ENCODE results near the gene TPSD1.

The TPSD1 gene

DNA sequence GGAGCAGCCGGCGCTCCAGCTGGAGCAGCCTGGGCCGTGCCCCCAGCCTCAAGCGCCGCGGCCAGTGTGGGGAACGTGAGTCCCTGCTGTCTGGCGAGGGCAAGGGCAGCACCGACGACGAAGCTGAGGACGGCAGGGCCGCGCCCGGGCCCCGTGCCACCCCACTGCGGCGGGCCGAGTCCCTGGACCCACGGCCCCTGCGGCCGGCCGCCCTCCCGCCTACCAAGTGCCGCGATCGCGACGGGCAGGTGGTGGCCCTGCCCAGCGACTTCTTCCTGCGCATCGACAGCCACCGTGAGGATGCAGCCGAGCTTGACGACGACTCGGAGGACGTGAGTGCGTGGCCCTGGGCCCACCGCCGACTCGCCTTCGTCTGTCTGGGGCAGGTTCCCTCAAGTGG, 46.8 kb upstream of the TPSD1 start:
- TF ChIP-seq, protein P1, sequence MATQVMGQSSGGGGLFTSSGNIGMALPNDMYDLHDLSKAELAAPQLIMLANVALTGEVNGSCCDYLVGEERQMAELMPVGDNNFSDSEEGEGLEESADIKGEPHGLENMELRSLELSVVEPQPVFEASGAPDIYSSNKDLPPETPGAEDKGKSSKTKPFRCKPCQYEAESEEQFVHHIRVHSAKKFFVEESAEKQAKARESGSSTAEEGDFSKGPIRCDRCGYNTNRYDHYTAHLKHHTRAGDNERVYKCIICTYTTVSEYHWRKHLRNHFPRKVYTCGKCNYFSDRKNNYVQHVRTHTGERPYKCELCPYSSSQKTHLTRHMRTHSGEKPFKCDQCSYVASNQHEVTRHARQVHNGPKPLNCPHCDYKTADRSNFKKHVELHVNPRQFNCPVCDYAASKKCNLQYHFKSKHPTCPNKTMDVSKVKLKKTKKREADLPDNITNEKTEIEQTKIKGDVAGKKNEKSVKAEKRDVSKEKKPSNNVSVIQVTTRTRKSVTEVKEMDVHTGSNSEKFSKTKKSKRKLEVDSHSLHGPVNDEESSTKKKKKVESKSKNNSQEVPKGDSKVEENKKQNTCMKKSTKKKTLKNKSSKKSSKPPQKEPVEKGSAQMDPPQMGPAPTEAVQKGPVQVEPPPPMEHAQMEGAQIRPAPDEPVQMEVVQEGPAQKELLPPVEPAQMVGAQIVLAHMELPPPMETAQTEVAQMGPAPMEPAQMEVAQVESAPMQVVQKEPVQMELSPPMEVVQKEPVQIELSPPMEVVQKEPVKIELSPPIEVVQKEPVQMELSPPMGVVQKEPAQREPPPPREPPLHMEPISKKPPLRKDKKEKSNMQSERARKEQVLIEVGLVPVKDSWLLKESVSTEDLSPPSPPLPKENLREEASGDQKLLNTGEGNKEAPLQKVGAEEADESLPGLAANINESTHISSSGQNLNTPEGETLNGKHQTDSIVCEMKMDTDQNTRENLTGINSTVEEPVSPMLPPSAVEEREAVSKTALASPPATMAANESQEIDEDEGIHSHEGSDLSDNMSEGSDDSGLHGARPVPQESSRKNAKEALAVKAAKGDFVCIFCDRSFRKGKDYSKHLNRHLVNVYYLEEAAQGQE (IDR thresholded peaks at IDR 0.05; ENCODE audit: insufficient replicate concordance, low read depth), result no peak
- TF ChIP-seq, protein P2, sequence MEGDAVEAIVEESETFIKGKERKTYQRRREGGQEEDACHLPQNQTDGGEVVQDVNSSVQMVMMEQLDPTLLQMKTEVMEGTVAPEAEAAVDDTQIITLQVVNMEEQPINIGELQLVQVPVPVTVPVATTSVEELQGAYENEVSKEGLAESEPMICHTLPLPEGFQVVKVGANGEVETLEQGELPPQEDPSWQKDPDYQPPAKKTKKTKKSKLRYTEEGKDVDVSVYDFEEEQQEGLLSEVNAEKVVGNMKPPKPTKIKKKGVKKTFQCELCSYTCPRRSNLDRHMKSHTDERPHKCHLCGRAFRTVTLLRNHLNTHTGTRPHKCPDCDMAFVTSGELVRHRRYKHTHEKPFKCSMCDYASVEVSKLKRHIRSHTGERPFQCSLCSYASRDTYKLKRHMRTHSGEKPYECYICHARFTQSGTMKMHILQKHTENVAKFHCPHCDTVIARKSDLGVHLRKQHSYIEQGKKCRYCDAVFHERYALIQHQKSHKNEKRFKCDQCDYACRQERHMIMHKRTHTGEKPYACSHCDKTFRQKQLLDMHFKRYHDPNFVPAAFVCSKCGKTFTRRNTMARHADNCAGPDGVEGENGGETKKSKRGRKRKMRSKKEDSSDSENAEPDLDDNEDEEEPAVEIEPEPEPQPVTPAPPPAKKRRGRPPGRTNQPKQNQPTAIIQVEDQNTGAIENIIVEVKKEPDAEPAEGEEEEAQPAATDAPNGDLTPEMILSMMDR (IDR thresholded peaks at IDR 0.05; ENCODE audit: insufficient read depth, low read length), result no peak
- TF ChIP-seq POLR2AphosphoS5 (IDR thresholded peaks at IDR 0.05; ENCODE audit: low read depth), result no peak
- TF ChIP-seq SPI1 (IDR thresholded peaks at IDR 0.05; ENCODE audit: borderline replicate concordance, low read depth), result no peak
- no peak for TF ChIP-seq GABPA (IDR thresholded peaks at IDR 0.05; ENCODE audit: low read depth)
- Histone ChIP-seq H3K27ac (replicated peaks) (no peak overlapping the region), H3K27me3 (ENCODE audit: insufficient read depth, poor library complexity, severe bottlenecking) (no peaks in the 10 kb centered on the region), H3K4me3 (replicated peaks; ENCODE audit: insufficient read depth, low read length) (no peak overlapping the region)
- DNase-seq (ENCODE audit: low read depth in 1 of 2, low spot score in 1 of 2), result no peak

DNA sequence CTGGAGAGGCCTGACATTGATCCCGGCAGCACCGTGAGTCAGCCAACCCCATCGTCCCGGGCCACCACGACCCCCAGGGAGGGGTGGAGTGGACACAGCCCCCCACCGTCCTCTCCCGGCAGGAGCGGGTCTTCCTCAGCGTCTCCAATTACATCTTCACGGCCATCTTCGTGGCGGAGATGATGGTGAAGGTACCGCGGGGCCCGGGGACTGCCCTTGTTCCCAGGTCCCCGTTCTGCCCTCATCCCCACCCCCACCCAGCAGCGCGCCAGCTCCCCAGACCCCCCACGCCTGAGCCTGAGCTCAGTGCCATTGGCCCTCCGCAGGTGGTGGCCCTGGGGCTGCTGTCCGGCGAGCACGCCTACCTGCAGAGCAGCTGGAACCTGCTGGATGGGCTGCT, 45.4 kb upstream of the TPSD1 start:
- Histone ChIP-seq H3K27me3 (ENCODE audit: insufficient read depth, poor library complexity, severe bottlenecking) (no peaks in the 10 kb centered on the region), H3K27ac (replicated peaks) (no peak overlapping the region), H3K4me3 (replicated peaks; ENCODE audit: insufficient read depth, low read length) (no peak overlapping the region)
- no peak for DNase-seq (ENCODE audit: low read depth in 1 of 2, low spot score in 1 of 2)
- no peak for TF ChIP-seq SPI1 (IDR thresholded peaks at IDR 0.05; ENCODE audit: borderline replicate concordance, low read depth)
- no peak for TF ChIP-seq GABPA (IDR thresholded peaks at IDR 0.05; ENCODE audit: low read depth)
- TF ChIP-seq POLR2AphosphoS5 (IDR thresholded peaks at IDR 0.05; ENCODE audit: low read depth), result no peak
- TF ChIP-seq, protein P2 (IDR thresholded peaks at IDR 0.05; ENCODE audit: insufficient read depth, low read length), result no peak
- TF ChIP-seq, protein P1 (IDR thresholded peaks at IDR 0.05; ENCODE audit: insufficient replicate concordance, low read depth), result no peak

DNA sequence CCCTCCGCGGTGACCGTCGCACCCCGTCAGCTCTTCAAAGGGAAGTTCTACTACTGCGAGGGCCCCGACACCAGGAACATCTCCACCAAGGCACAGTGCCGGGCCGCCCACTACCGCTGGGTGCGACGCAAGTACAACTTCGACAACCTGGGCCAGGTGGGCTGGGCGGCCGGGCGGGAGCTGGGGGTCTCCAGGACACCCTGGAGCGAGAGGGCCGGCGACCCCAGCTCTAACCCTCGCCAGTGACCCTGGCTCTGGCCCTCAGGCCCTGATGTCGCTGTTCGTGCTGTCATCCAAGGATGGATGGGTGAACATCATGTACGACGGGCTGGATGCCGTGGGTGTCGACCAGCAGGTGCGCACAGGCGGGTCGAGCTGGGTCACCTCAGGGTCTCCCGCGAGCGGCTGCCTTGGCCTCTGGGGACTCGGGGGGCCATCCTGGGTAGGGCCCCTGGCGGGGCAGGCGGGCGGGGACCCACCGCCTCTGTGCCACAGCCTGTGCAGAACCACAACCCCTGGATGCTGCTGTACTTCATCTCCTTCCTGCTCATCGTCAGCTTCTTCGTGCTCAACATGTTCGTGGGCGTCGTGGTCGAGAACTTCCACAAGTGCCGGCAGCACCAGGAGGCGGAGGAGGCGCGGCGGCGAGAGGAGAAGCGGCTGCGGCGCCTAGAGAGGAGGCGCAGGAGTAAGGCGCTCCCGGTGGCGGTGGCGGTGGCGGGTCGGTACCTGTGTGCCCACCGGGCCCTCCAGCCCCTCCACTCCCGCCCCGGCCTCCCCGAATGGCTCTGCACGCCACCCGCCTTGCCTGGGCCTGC, 44.2 kb upstream of the TPSD1 start:
- no peak for DNase-seq (ENCODE audit: low read depth in 1 of 2, low spot score in 1 of 2)
- H3K27ac ChIP-seq (replicated peaks), result no peak overlapping the region
- no peak for TF ChIP-seq POLR2AphosphoS5 (IDR thresholded peaks at IDR 0.05; ENCODE audit: low read depth)
- TF ChIP-seq GABPA (IDR thresholded peaks at IDR 0.05; ENCODE audit: low read depth), result no peak
- TF ChIP-seq, protein P2 (IDR thresholded peaks at IDR 0.05; ENCODE audit: insufficient read depth, low read length), result no peak
- TF ChIP-seq, protein P1 (IDR thresholded peaks at IDR 0.05; ENCODE audit: insufficient replicate concordance, low read depth), result no peak
- TF ChIP-seq SPI1 (IDR thresholded peaks at IDR 0.05; ENCODE audit: borderline replicate concordance, low read depth), result no peak
- no peak overlapping the region for H3K4me3 ChIP-seq (replicated peaks; ENCODE audit: insufficient read depth, low read length)
- H3K27me3 ChIP-seq (ENCODE audit: insufficient read depth, poor library complexity, severe bottlenecking), result no peaks in the 10 kb centered on the region
